ENCODE measurements around the gene RRBP1. TPM values are rescaled to one million over a fixed set of nuclear protein-coding genes. Genes with fewer than 3 reads are reported as not detected.

Gene RRBP1
- total RNA-seq, 1 donor from 2014 or later = 101 TPM

DNA sequence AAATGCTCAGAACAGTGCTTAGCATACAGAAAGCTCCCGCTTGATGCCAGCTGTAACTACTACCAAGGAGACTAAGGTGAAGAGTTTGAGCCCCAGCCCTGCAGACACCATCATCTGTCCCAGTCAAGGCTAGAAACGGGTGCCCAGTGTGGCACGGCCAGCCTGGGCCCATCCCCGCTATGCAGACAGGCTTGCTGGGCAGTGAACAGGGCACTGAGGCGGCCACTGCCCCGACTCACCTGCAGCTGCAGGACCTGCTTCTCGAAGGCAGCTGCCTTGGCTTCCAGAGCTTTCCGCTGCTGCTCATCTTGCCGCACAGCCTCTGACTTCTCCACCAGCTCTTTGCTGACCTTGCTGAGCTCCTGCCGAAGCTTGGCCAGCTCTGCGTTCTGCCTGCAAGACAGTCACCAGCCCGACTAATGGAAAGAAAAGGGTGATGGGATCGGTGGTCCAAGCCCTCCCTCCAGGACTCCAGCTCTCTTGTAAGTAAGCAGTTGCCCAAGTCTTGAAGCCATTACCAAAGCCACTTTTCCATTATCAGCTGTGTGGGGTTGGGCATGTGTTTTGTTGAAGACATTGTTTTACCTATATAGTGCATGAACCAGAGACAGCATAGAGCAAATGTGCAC is 48.7 kb downstream of the RRBP1 start:
- peak overlapping the region in 1 of 2 donors; percentile 63 for H3K27ac ChIP-seq
- no peaks in the 10 kb centered on the region for H3K9me3 ChIP-seq
- H3K4me1 ChIP-seq = peaks cover 24 to 33% of the 10 kb centered on the region in 2 donors
- TF ChIP-seq, protein P1, sequence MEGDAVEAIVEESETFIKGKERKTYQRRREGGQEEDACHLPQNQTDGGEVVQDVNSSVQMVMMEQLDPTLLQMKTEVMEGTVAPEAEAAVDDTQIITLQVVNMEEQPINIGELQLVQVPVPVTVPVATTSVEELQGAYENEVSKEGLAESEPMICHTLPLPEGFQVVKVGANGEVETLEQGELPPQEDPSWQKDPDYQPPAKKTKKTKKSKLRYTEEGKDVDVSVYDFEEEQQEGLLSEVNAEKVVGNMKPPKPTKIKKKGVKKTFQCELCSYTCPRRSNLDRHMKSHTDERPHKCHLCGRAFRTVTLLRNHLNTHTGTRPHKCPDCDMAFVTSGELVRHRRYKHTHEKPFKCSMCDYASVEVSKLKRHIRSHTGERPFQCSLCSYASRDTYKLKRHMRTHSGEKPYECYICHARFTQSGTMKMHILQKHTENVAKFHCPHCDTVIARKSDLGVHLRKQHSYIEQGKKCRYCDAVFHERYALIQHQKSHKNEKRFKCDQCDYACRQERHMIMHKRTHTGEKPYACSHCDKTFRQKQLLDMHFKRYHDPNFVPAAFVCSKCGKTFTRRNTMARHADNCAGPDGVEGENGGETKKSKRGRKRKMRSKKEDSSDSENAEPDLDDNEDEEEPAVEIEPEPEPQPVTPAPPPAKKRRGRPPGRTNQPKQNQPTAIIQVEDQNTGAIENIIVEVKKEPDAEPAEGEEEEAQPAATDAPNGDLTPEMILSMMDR (IDR thresholded peaks at IDR 0.05) = no peak
- DNase-seq (ENCODE audit: low spot score in 2 of 2) = no peak
- H3K36me3 ChIP-seq = peaks cover 58 to 68% of the 10 kb centered on the region in 2 donors
- H3K27me3 ChIP-seq = no peaks in the 10 kb centered on the region
- H3K4me3 ChIP-seq = no peak overlapping the region
- intact Hi-C loops (cut with DNase I) = no loop called here

DNA sequence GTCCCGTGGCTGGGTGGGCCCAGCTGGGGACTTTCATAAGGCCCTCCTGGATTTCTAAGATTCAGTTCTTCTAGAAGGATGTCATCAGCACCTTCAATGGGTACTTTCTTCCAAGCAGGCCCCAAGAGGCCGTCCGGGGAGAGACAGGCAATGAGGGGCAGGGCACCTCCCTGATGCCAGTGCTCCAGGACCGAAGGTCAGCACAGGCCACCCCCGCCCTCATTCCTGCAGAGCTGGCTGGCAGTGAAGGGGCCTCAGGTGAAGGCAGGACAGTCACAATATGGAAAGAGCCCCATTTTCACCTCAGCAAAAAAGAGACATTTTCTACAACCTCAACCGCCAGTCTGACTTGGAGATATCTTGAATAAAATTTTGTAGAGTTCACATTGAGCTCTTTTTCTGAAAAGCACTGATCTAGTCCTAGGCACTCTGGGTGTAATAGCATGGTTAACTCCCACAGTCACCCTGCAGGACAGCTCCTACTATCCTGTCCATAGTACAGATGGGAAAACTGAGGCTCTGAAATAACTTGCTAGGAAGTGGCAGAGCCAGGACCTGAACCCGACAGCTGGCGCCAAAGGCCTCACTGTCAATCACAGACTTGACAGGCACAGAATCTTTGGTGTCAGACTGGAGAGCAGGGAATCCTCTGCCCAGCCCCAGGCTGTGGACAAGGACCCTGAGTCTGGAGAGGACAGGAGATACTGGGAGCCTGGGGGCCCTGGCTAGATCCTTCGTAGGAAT is 50.3 kb downstream of the RRBP1 start:
- Histone ChIP-seq H3K4me1 (peaks cover 22 to 30% of the 10 kb centered on the region in 2 donors), H3K4me3 (no peak overlapping the region), H3K27ac (no peak overlapping the region), H3K9me3 (no peaks in the 10 kb centered on the region), H3K36me3 (peaks cover 69 to 78% of the 10 kb centered on the region in 2 donors), H3K27me3 (no peaks in the 10 kb centered on the region)
- DNase-seq (ENCODE audit: low spot score in 2 of 2) = no peak
- TF ChIP-seq, protein P1 (IDR thresholded peaks at IDR 0.05) = no peak
- intact Hi-C loops (cut with DNase I) = no loop called here

DNA sequence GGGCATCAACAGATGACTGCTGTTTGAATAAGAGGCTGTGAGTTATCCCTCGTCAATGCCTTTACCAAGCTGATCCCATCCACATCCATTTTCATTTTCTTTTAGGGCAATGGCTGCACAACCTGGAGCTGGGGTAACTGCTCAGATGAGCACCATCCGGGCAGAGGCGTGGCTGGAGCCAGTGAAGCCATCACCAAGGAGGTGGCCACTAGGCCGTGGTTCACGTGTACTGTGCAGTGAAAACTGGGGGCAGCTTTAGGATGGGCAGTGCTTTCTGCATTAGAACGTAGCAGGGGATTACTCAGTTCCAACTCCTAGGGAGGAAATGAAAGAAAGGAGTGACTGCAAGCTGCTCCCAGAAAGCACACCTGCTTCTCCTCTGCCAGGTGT is 51.2 kb downstream of the RRBP1 start:
- Histone ChIP-seq H3K27ac (no peak overlapping the region), H3K36me3 (peaks cover 78 to 85% of the 10 kb centered on the region in 2 donors), H3K4me1 (peaks cover 13 to 20% of the 10 kb centered on the region in 2 donors), H3K27me3 (no peaks in the 10 kb centered on the region), H3K9me3 (no peaks in the 10 kb centered on the region), H3K4me3 (no peak overlapping the region)
- no peak for DNase-seq (ENCODE audit: low spot score in 2 of 2)
- TF ChIP-seq, protein P1 (IDR thresholded peaks at IDR 0.05) = no peak
- intact Hi-C loops (cut with DNase I) = no loop called here

DNA sequence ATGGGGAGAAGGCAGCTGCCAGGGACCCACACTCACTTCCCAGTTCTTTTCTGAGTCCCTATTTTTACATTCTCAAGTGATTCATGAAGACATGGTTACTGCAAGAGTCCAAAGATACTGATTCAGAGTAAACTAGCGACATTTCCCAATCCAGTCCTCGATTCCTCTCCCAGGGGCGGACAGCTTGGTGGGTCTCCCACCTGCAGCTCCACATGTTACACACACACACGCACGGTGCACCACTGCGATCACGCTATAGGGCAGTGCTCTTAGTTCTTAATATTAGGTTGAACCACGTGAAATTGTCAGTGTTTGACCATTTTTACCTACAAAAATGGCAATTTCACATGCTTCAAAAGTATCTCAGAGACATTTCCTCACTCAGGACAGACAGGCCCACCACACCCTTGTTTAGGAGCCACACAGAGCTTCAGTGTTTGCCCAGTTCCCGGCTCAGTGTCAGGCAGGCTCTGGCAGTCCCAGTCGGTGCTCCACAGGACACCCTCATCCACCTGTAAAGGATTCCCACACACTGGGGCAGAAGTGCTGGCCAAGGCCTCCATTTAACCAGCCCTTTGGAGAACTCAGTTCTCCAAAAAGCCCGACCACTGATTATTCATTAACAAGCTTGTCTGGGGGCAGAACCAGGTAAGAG is 51.8 kb downstream of the RRBP1 start:
- DNase-seq (ENCODE audit: low spot score in 2 of 2) = no peak
- H3K4me1 ChIP-seq = peaks cover 8 to 15% of the 10 kb centered on the region in 2 donors
- TF ChIP-seq, protein P1 (IDR thresholded peaks at IDR 0.05) = no peak
- peaks cover 81 to 88% of the 10 kb centered on the region in 2 donors for H3K36me3 ChIP-seq
- H3K27me3 ChIP-seq = no peaks in the 10 kb centered on the region
- H3K9me3 ChIP-seq = no peaks in the 10 kb centered on the region
- H3K4me3 ChIP-seq = no peak overlapping the region
- intact Hi-C loops (cut with DNase I) = no loop called here
- no peak overlapping the region for H3K27ac ChIP-seq

DNA sequence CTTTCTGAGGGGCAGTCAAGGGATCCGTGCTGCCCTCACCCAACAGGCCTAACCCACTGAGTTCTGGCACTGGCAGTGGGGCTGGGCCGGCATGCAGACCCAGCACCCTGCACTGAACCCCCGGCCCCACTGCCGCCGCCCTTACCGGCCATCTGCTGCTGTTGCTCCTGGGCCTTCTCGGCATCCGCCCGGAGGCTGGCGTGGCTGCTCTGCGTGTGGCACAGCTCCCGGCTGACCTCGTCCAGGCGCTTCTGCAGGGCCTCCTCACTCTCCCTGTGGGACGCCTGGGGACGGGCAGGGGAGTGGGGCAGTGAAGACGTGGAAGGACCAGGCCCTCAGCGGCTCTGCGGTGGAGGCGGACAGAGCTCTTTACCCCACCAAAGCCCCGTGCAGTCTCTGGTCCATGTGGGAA is 52.4 kb downstream of the RRBP1 start:
- H3K9me3 ChIP-seq = no peaks in the 10 kb centered on the region
- peaks cover 2 to 9% of the 10 kb centered on the region in 2 donors for H3K4me1 ChIP-seq
- TF ChIP-seq, protein P1 (IDR thresholded peaks at IDR 0.05) = no peak
- peaks cover 83 to 88% of the 10 kb centered on the region in 2 donors for H3K36me3 ChIP-seq
- H3K4me3 ChIP-seq = no peak overlapping the region
- intact Hi-C loops (cut with DNase I) = no loop called here
- no peaks in the 10 kb centered on the region for H3K27me3 ChIP-seq
- H3K27ac ChIP-seq = no peak overlapping the region
- DNase-seq (ENCODE audit: low spot score in 2 of 2) = no peak
